HG02973 (cell line): ENCODE measurements around the gene GAS2.

Experiments
- ATAC-seq: cut with Tn5 transposase; IDR thresholded peaks from one replicate; pipeline ENCODE4 v1.9.1; 2021; ENCODE audit warnings: moderate library complexity; ENCODE audit not compliant: unreplicated experiment

The GAS2 gene

DNA sequence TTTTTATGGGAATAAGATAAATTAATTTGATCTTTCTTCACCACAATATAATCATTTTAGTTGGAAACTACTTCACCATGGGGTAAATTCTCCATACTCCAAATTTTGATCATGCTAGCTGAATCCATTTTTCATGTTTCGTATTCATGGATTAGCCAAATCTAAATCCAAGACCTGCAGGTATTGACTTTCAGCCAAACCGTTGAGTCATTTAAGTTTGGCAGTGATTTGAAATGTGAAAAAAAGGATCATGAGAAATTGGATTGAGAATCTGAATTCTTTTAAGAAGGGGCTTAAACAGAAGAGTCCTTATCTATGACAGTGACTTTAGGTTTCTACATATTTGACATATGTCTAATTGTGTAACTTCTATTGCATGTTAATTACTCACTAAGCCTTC, 5.3 kb downstream of the GAS2 start:
- ATAC-seq, result no peak

DNA sequence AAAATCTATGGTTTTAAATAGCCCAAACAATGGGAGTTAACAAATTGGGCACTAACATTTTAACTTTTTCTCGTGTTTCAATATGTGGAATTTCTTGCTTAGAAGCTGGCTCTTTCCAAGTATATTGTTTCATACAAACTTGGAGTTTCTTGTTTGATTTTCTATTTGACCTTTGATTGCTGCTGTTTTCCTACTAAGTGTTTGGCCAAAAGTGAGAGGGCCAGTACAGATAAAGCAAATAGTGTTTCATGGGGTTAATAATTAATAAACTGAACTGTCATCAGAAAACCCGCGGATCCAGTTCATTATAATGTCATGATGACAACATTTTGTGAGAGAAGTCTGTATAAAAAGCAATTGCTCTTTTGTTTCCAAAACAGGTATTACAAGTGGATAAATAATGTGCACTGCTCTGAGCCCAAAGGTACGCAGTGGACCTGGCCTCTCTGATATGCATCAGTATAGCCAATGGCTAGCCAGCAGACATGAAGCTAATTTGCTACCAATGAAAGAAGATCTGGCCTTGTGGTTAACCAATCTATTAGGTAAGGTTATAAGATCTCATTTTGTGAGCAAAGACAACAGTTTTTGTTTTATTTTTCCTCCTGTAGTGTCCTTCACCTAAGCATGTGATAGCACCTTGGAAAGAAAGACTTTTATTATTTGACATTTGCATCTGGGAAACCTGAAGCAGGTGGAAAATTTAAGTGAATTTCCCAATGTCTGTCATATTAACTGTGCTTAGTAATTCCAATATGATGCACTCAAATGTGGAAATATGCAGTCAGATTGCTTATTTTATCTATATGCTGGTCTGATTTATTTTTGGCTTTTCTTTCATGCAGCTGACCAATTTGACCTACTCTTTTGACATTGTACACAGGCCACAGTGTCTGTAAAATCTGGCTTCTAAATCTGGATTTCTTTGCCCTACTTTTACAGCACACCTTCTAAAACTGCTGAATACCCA, 8.3 kb downstream of the GAS2 start:
- ATAC-seq, result no peak

DNA sequence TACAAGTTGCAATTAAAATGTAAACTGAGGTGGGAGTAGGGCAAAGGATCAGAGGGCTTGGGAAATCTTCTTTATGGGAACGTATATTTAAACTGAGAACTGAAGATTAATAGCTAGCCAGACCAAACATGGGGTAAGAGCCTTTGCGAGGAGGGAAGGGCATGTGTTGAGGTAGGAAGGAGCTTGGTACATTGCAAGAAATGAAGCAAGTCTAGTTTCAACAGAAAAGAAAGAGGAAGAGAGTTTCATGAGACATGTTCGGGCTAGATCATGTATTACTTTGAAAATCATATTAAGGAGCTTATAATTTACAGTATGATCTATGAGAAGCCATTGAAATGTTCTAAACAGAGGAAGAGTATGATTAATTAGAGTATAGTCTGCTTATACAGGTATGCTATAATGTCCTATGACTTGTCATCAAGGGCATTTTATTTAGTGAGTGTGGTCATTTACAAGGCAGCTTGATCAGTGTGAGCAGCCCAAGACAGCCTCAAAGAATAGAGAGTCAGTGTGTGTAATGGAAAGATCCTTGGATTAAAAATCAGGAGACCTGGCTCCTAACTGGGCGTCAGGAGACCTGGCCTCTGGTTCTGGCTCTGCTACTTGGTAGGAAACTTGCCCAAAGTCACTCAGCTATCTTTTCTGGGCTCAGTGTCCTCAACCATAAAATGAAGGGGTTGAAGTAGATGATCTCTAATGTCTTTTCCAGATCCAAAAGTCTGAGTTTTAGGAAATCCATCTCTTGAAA, 10.9 kb downstream of the GAS2 start:
- ATAC-seq, result no peak

DNA sequence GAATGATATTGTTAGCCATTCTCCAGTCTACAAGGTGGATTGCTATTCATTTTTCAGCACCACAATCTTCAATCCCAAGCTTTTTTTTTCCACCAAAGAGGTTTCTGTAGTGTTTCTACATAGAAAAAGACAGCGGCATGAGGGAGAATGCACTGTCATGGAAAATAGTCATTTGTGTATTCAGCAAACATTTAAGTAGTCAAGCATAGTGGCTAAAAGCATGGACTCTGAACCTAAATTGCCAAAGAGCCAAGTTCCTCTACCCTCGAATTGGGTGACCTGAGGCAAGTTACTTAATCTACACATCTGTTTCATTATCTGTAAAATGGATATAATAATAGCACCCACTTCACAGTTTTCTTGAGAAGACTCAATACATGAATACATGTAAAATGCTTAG, 14.2 kb downstream of the GAS2 start:
- ATAC-seq, result no peak

DNA sequence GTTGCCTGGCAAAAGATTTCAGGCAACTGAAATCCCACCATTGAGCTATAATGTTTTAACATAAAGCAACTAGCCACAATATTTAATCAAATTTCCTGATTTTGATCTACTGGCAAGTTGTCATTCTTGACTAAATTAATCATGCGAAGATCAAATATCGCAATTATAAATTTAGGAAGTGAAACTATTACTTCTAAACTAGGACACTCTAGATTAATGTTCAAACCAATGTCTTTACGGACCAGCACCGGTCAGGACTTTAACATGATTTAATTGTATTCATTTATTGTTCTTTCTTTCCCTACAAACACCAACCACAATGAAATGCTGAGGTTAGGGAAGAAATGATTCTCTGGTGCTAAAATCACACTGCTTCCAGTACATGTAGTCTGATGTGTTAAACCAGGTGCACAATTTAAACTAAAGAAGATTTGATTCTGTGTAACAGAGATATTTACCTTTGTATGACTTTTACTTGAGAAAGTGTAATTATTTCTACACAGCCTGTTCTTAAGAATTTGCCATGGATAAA, 14.9 kb downstream of the GAS2 start:
- no peak for ATAC-seq

DNA sequence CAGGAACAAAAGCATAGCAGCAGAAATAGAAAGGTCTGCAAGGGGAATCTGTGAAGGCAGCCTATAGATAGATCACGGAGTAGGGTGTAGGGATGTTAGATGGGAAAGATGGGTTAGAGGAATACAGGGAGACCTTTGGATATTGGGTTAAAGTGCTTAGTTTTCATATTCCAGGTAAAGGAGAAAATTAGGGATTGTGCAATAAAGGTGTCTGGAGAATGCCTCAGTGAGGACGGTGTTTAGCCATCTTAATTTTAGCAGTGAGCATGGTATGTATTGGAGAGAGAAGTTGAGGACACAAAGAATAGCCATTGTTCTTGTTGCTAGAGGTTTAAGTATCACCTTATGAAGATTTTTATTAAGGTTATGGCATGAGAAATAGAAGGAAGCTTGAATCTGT, 17.7 kb downstream of the GAS2 start:
- no peak for ATAC-seq

DNA sequence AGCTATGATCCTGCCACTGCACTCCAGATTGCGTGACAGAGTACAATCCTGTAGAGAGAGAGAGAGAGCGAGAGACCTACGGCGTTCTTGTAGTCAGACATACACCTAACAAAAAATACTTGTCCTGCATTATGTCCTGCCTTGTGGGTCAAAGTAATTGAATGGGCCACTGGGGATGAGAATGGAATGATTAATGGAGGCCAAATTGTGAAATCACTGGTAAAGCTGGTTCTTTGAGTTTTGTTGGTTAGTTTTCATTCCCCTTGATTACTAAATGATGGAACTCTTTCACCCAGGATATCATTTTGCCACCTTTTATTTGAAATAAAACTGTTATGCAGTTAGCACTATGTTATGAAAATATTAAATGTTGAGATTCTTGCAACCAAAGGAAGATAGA, 18.7 kb downstream of the GAS2 start:
- ATAC-seq, result no peak

DNA sequence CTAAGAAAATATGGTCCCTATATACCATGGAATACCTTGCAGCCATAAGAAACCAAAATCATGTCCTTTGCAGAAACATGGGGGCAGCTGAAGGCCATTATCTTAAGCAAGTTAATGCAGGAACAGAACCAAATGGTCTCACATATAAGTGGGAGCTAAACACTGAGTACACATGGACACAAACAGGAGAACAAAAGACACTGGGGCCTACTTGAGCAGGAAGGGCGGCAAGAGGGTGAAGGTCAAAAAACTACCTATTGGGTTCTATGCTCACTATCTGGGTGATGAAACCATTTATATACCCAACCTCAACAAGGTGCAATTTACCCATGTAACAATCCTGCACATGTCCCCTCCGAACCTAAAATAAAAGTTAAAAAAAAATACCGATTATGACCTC, 22.5 kb downstream of the GAS2 start:
- ATAC-seq, result no peak

DNA sequence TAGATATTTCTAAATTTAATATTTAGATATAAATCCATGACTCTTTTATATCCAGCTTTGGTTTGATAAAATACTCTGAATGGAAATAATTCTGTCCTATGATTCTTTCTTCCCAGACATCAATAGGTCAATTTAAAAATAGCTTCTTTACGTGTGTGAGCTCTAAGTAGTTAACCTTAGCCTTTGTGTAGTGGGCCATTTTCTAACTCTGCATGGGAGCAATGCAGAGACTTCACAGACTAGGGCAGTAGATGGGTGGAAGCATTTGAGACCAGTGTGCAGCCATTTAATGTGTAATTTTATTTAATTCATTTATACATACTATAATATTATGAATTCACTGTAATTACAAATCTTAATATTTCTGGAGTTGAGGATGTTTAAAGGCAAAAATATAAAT, 23.8 kb downstream of the GAS2 start:
- no peak for ATAC-seq

DNA sequence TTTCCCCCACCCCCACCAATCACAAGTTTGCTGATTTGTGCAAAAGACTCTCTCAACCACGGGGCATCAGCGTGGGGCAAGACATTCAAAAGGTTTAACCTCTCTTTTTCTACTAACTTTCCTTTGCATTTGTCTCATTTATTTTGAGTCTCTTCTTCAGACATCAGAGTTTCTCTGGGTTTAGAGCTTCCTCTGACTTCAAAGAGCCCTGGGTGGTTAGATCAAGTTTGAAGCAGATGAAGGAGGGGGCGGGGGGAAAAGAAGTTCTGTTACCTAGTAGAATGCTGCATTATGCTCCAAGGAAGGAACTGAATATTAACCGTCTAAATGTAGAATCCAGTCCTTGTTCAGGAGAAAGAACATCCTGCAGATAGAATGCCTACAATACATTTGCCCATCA, 24.5 kb downstream of the GAS2 start:
- no peak for ATAC-seq

DNA sequence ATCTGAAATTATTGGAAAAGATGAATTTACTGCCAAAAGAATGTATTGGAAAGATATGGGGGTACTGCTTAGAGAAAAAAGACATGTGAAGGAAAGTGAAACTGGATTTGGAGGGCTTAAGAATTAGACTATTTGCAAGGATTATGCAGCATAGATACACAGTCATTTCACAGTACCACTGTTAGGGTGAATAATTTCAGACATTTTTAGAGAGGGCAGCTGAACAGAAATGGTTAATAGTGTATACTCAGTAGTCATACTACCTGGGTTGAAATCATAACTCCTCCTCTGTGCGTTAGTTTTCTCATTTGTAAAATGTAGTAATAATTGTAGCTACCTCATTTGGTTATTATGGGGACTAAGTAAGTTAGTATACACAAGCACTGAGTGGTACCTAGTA, 33.0 kb downstream of the GAS2 start:
- no peak for ATAC-seq

DNA sequence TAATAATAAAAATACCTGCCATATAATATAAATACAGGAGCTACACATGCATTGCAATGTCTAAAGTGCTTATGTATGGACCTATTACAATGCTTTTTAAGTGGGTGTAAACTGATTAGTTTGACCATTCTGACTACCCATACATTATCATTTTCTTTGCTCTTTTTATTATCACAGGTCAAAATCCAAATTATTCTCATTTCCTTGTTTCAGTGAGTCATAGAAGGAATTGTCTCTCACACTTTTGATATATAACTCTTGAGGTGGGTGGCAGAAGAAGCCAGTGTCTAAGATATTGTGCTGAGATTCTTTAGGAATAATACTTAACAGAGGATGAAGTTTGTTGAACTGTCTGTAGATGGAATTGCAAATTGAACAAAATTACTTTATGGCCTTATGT, 35.6 kb downstream of the GAS2 start:
- no peak for ATAC-seq

DNA sequence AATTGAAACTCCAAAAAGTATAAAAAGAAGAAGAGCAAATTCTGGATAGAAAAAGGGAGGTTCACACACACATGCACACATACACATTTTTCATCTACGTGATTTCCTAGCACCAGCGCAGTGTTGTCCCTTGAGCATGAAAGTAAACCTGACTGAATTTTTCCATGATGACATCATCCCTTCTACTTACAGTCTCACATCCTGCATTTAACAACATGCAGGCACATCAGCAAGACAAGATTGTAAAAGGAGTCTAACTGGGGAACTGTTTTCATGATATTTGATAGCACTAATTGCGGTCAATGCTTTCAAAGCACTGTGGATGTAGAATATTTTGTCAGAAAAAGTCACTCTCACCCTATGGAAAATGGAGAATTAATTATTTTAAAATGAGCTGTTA, 36.6 kb downstream of the GAS2 start:
- ATAC-seq, result no peak

DNA sequence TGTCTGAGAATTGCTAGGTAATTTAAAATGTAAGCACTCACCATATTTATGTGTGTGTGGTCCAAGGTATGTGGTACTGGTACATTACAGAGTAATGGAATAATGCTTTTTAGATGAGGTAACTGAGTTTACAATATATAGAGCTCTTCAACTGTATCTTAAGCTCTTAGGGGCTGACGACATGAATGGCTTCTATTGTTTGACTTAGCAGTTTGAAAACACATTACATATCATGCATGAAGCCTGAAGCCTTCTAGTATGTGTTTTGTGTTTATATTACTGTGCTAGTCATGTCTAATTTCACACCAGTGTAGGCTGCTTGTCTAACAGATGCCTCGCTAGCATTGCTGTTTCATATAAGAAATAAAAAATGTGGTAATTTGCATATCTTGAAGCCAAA, 37.2 kb downstream of the GAS2 start:
- ATAC-seq, result no peak

DNA sequence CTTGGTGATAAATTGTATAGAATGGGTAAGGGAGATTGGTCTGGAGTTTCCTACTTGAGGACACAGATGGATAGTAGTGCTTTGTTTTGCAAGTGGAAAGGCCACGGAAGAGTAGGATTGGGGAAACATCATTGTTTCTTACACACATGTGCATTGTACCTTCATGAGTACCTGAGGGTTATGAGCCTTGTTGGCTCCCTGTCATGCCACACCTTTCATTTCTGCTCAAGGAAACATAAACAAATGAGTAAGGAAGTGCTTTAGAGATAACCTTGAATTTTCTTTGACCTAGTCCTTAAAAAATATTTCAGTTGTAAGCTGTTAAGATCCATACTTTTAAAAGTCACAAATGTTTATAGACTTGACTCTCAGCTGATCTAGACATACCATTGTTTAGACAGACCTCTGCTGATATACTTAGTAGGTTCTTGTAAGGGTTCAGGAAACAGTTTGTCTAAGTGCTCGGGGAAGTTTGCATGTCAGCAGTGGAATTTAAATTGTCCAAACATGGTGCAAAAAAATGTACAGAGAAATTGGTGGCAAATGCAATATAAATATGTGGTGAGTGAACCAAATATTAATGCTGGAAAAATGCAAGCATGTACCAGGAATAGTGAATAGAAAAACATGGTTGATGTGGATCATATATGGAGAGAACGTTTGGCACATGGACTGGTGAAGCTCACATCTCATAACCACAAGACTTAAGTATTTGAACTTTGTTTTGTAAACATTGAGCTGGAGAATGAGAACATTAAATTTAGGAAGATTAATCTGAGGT, 40.9 kb downstream of the GAS2 start:
- ATAC-seq, result no peak

DNA sequence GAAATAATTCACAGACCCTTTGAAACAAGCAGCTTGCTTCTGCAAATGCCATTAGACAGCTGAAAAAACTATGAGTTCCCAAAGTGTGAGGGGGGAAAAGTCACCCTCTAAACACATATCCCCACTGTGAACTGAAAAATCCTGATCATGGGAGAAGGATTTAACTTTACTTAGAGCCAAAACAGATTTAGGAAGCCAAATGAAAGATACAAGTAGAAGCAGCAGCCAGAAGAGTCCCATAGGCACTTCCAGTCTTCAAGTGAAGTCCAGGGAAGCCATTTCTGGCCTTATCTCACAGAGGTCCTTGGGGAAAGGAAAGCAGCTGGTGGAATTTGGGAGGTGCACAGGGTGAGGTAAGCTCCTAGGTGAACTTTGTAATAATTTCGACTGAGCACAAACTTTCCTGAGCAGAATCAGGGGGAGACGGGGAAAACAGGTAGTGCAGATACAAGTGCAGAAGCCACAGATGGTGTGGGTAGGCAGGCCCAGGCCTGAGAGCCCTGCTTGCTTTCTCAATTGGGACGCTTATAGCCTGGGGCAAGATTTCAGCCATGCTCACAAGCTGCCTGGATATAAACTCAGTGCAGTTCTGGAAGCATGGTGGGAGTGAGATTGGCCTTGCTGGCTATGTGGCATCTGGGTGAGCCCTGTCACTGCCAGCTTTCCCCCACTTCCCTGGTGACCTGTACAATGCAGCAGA, 44.8 kb downstream of the GAS2 start:
- no peak for ATAC-seq

DNA sequence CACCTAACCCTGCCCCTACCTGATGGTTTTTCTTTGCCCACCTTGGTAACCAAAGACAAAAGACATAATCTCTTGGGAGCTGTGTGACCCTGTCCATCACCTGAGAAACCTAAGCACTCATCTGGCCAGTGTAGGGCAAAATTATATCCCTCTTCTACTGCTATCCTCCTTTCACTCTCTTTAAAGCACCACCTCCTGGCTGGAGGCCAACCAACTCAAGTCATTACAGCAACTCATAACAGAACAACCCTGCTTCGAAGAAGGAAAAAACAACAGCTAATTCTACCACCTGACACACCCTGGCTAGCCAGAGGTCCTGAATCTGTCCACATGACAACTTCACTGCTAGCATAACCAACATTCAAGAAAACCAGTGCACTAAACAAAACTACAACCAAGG, 45.5 kb downstream of the GAS2 start:
- no peak for ATAC-seq

DNA sequence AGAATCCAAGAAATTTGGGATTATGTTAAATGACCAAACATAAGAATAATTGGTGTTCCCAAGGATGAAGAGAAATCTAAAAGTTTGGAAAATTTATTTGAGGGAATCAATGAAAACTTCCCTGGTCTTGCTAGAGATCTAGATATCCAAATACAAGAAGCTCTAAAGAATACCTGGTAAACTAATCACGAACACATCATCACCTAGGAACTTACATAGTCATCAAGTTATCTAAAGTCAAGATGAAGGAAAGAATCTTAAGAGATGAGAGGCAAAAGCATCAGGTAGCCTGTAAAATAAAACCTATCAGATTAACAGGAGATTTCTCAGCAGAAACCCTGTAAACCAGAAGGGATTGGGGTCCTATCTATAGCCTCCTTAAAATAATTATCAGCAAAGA, 46.9 kb downstream of the GAS2 start:
- no peak for ATAC-seq

DNA sequence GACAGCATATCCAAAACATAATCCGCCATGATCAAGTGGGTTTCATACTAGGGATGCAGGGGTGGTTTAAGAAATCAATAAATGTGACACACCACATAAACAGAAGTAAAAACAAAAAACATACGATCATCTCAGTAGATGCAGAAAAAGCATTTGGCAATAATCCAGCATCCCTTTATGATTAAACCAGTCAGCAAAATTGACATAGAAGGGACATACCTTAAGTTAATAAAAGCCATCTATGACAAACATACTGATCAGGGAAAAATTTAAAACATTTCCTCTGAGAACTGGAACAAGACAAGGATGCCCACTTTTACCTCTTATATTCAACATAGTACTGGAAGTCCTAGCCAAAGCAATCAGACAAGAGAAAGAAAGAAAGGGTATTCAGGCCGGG, 49.6 kb downstream of the GAS2 start:
- ATAC-seq, result no peak

DNA sequence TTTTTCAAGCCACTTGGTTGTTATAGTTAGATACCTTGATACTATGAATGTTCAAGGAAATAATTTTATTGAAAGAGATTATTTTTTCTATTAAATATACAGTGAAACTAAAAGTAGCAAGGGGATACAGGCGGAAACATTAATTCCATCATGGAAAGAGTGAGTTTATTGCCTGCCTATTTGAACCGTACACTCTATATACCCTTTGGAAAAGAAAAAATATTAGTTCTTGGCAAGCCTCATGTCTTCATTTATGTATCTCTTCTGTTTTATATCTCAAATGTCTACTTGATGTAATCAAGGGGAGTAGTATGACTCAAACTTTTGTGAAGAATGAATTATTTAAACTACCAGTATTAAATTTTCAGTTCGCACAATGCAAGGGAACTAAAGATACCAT, 54.0 kb downstream of the GAS2 start:
- no peak for ATAC-seq

DNA sequence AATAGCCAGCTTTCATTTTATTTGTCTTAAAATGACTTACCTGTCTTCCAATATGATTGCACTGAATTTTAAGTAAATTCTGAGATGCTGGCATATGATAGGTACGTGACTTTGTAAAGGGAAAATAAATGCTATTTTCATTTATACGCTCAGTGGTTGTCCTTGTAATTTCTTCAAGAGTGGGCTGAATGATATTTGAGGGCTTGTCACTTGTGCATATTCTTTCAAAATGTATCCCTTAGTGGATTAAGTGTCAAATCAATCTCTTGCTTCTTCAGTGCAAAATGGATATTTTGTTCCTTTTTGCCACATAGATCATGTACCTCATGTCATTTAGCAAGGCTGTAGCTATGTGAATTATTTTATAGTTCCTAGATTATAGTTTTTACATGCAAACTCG, 56.9 kb downstream of the GAS2 start:
- ATAC-seq, result no peak
